ENCODE results near the gene WDR38.

DNA sequence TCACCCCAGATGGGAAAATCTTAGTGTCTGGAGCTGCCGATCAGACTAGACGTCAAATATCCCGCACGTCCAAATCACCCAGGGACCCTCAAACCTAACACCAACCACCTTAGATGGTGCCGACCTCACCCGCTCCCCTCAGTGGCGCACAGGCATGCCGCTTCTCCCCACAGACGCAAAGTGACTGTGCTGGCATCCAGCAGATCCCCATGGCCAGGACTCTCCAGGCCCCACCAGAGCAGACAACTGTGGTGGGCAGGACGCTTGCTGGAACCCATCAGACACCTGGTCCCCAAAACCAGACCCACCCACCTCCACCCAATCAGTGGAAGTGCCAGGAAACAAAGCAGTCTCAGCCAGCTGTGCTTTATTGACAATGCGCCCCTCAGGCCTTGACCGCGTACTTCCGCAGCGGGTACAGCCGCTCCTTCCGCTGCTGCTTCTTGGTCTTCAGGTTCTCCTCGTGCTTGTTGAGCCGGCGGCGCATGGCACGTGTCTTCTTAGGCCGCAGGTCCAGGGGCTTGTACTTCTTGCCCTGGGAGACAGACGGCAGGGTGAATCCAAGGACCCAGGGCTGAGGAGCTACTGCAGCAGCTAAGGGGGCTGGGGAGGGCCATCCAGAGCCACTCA is 4.4 kb downstream of the WDR38 start:
- no peak for TF ChIP-seq POLR2A (IDR thresholded peaks at IDR 0.05; ENCODE audit: low read depth, low read length)
- no peak for TF ChIP-seq SPI1 (IDR thresholded peaks at IDR 0.05; ENCODE audit: low read depth, low read length)
- no peak for TF ChIP-seq POLR2AphosphoS5 (IDR thresholded peaks at IDR 0.05; ENCODE audit: low read depth, low read length)
- TF ChIP-seq TAF1 (IDR thresholded peaks at IDR 0.05; ENCODE audit: low read depth, low read length) = no peak
- no peak for TF ChIP-seq POU2F2 (IDR thresholded peaks at IDR 0.05; ENCODE audit: low read depth, low read length)

Data from GM12891 (cell line).